Measurements from ENCODE around the gene RASSF7. TPM values are rescaled to one million over a fixed set of nuclear protein-coding genes. Genes with fewer than 3 reads are reported as not detected.
A peak's percentile ranks its signal among the peaks of the same experiment; 100 is the strongest.

Gene RASSF7
- total and polyA plus RNA-seq, 9 donors = 4.7 to 163 (median 9.4) TPM; not detected in 1

- peaks cover 11% of the 10 kb centered on the region for H3K4me1 ChIP-seq (ENCODE audit: insufficient read depth)
- peak; percentile 82 to 91 (median 84) for DNase-seq
- H3K36me3 ChIP-seq = no peaks in the 10 kb centered on the region
- H3K27me3 ChIP-seq = no peaks in the 10 kb centered on the region
- intact Hi-C loops (cut with DNase I) = loop anchor here in 1 of 4 donors (10.0 kb wide), 1 partner anchor 1858 kb away; no protein-coding TSS in a partner anchor
- H3K27ac ChIP-seq = peak within 1 kb of the TSS in 1 of 2 donors; percentile 13
- TF ChIP-seq CTCF (IDR thresholded peaks at IDR 0.05) (no peak), EP300 (IDR thresholded peaks at IDR 0.05) (no peak), POLR2A (IDR thresholded peaks at IDR 0.05) (no peak)
- 1 to 6% (median 2%) methylated on average over 46 to 93 of the region's 93 CpGs for WGBS, 3 donors
- no peaks in the 10 kb centered on the region for H3K9me3 ChIP-seq
- peak within 1 kb of the TSS; percentile 22 for H3K4me3 ChIP-seq
Observed at GRCh38 chr11:536841-537621, 23.7 kb upstream of the RASSF7 start, which contains the start of gene LRRC56. Gene LRRC56 (plus strand): TSS chr11:537527. CDS start chr11:540685, 3,158 bp downstream.

GRCh38 chr11:537622-538430, 22.9 kb upstream of the RASSF7 start:
- H3K27ac ChIP-seq = peak overlapping the region in 1 of 2 donors; percentile 13
- DNase-seq = peak in 4 of 5 donors; percentile 23 to 42 (median 33)
- 40 to 49% (median 41%) methylated on average over 19 of the region's 19 CpGs for WGBS, 3 donors
- peaks cover 11% of the 10 kb centered on the region for H3K4me1 ChIP-seq (ENCODE audit: insufficient read depth)
- H3K9me3 ChIP-seq = no peaks in the 10 kb centered on the region
- intact Hi-C loops (cut with DNase I) = loop anchor here in 1 of 4 donors (10.0 kb wide), 1 partner anchor 1857 kb away; no protein-coding TSS in a partner anchor
- no peak for TF ChIP-seq EP300 (IDR thresholded peaks at IDR 0.05)
- TF ChIP-seq CTCF (IDR thresholded peaks at IDR 0.05) = no peak
- TF ChIP-seq POLR2A (IDR thresholded peaks at IDR 0.05) = no peak
- peak overlapping the region; percentile 22 for H3K4me3 ChIP-seq
- H3K27me3 ChIP-seq = no peaks in the 10 kb centered on the region
- H3K36me3 ChIP-seq = no peaks in the 10 kb centered on the region

- DNase-seq = peak in 2 of 5 donors; percentile 11 to 44
- Histone ChIP-seq H3K4me3 (no peak overlapping the region), H3K27me3 (no peaks in the 10 kb centered on the region), H3K36me3 (no peaks in the 10 kb centered on the region), H3K4me1 (ENCODE audit: insufficient read depth) (peaks cover 11% of the 10 kb centered on the region), H3K27ac (no peak overlapping the region), H3K9me3 (no peaks in the 10 kb centered on the region)
- 87 to 88% (median 88%) methylated on average over 20 of the region's 20 CpGs for WGBS, 3 donors
- intact Hi-C loops (cut with DNase I) = loop anchor here in 1 of 4 donors (10.0 kb wide), 1 partner anchor 1856 kb away; no protein-coding TSS in a partner anchor
- TF ChIP-seq CTCF (IDR thresholded peaks at IDR 0.05) (no peak), POLR2A (IDR thresholded peaks at IDR 0.05) (no peak), EP300 (IDR thresholded peaks at IDR 0.05) (no peak)
Observed at GRCh38 chr11:538431-539051, 22.2 kb upstream of the RASSF7 start.

- Histone ChIP-seq H3K36me3 (no peaks in the 10 kb centered on the region), H3K4me3 (no peak overlapping the region), H3K9me3 (no peaks in the 10 kb centered on the region), H3K4me1 (ENCODE audit: insufficient read depth) (peaks cover 10% of the 10 kb centered on the region), H3K27ac (no peak overlapping the region), H3K27me3 (no peaks in the 10 kb centered on the region)
- 87 to 94% (median 88%) methylated on average over 7 to 8 of the region's 8 CpGs for whole genome bisulfite sequencing, 3 donors
- peak in 2 of 5 donors; percentile 7 to 21 for DNase-seq
- intact Hi-C loops (cut with DNase I) = loop anchor here in 1 of 4 donors (10.0 kb wide), 1 partner anchor 1855 kb away; no protein-coding TSS in a partner anchor
- no peak for TF ChIP-seq CTCF (IDR thresholded peaks at IDR 0.05)
- TF ChIP-seq POLR2A (IDR thresholded peaks at IDR 0.05) = no peak
- no peak for TF ChIP-seq EP300 (IDR thresholded peaks at IDR 0.05)
Observed at GRCh38 chr11:539971-540481, 20.7 kb upstream of the RASSF7 start.
